CD4-positive, CD25-positive, alpha-beta regulatory T cell (primary cell): ENCODE data around the gene PRR15L. TPM values are rescaled to one million over a fixed set of nuclear protein-coding genes. Genes with fewer than 3 reads are reported as not detected.

Source experiments
- polyA plus RNA-seq, 4 donors: library from polyadenylated mRNA; unstranded; fragments of 300-500 nt; fragmentation: Illumina TruSeq; gene quantifications; one replicate each; pipeline ENCODE4 v1.2.3, GENCODE V29; 2021
- total RNA-seq: library from RNA; stranded (reverse); gene quantifications from one replicate; pipeline ENCODE4 v1.2.3, GENCODE V29; 2022

The PRR15L gene
- total and polyA plus RNA-seq, 5 donors from 2014 or later, result 0.19 to 0.36 TPM; not detected in 3

Other genes with a start within 250 kb of the PRR15L start
- 15.7 TPM for gene TBX21, start 224.6 kb downstream of the PRR15L start, total RNA-seq
- gene TBX21, start 224.6 kb downstream of the PRR15L start, polyA plus RNA-seq, result 1 to 10 TPM; 3.8 to 8.5 (median 5.2) TPM
- gene OSBPL7, start 136.1 kb downstream of the PRR15L start, total RNA-seq, result 46.1 TPM
- gene OSBPL7, start 136.1 kb downstream of the PRR15L start, polyA plus RNA-seq, result 1 to 10 TPM; 2.1 to 5.1 (median 3.4) TPM
- 40.8 TPM for gene MRPL10, start 126.3 kb downstream of the PRR15L start, total RNA-seq
- 10 to 100 TPM; 47.2 to 58.8 (median 54.2) TPM for gene MRPL10, start 126.3 kb downstream of the PRR15L start, polyA plus RNA-seq
- 0.20 TPM for gene LRRC46, start 126.2 kb downstream of the PRR15L start, total RNA-seq
- gene LRRC46, start 126.2 kb downstream of the PRR15L start, polyA plus RNA-seq, result under 1 TPM; 0.11 to 0.48 (median 0.21) TPM
- gene SCRN2, start 116.6 kb downstream of the PRR15L start, total RNA-seq, result 24.4 TPM
- 10 to 100 TPM; 15.9 to 30.9 (median 21.2) TPM for gene SCRN2, start 116.6 kb downstream of the PRR15L start, polyA plus RNA-seq
- 0.17 TPM for gene SP6, start 106.7 kb downstream of the PRR15L start, total RNA-seq
- gene SP6, start 106.7 kb downstream of the PRR15L start, polyA plus RNA-seq, result not detected
- 35.0 TPM for gene SP2, start 61.6 kb downstream of the PRR15L start, total RNA-seq
- 1 to 10 TPM; 6.2 to 7.5 (median 6.6) TPM for gene SP2, start 61.6 kb downstream of the PRR15L start, polyA plus RNA-seq
- 7.8 TPM for gene PNPO, start 16.3 kb downstream of the PRR15L start, total RNA-seq
- gene PNPO, start 16.3 kb downstream of the PRR15L start, polyA plus RNA-seq, result 10 to 100 TPM; 18.3 to 25.5 (median 19.0) TPM
- 256 TPM for gene CDK5RAP3, start 13.2 kb upstream of the PRR15L start, total RNA-seq
- gene CDK5RAP3, start 13.2 kb upstream of the PRR15L start, polyA plus RNA-seq, result 10 to 100 TPM; 68.9 to 83.4 (median 71.4) TPM
- gene COPZ2, start 79.9 kb upstream of the PRR15L start, total RNA-seq, result 0.59 TPM
- 1 to 10 TPM in 3 of 4 donors, under 1 TPM in 1; 0.55 to 4.1 (median 2.6) TPM for gene COPZ2, start 79.9 kb upstream of the PRR15L start, polyA plus RNA-seq
- gene NFE2L1, start 90.5 kb upstream of the PRR15L start, total RNA-seq, result 41.0 TPM
- 1 to 10 TPM; 6.7 to 9.9 (median 7.3) TPM for gene NFE2L1, start 90.5 kb upstream of the PRR15L start, polyA plus RNA-seq
- 19.0 TPM for gene CBX1, start 143.6 kb upstream of the PRR15L start, total RNA-seq
- gene CBX1, start 143.6 kb upstream of the PRR15L start, polyA plus RNA-seq, result 10 to 100 TPM; 13.9 to 22.7 (median 15.5) TPM
- 15.8 TPM for gene SNX11, start 149.9 kb upstream of the PRR15L start, total RNA-seq
- gene SNX11, start 149.9 kb upstream of the PRR15L start, polyA plus RNA-seq, result 10 to 100 TPM; 15.1 to 22.8 (median 21.7) TPM